ENCODE data around the gene PLA2G6.
"Not testable (repeated sequence)": the region's sequence is repeated elsewhere in the genome, so short reads cannot be mapped to it uniquely, and the experiment has no call there.

Gene PLA2G6

GRCh38 chr22:38125751-38126201, 55.9 kb downstream of the PLA2G6 start:
- no peak overlapping the region for H3K27ac Mint-ChIP-seq (ENCODE audit: low read depth)
- ATAC-seq (replicated peaks; ENCODE audit: extremely low read depth, poor library complexity, severe bottlenecking), result no peak
- peaks cover 10% of the 10 kb centered on the region for H3K4me1 Mint-ChIP-seq
- H3K9me3 Mint-ChIP-seq, result no peaks in the 10 kb centered on the region
- H3K4me3 Mint-ChIP-seq, result no peak overlapping the region
- peaks cover 8% of the 10 kb centered on the region for H3K36me3 Mint-ChIP-seq (ENCODE audit: insufficient read depth)
- no peaks in the 10 kb centered on the region for H3K27me3 Mint-ChIP-seq
- DNase-seq (ENCODE audit: low spot score in 2 of 2), result no peak

- no peak for DNase-seq (ENCODE audit: low spot score in 2 of 2)
- H3K27ac Mint-ChIP-seq (ENCODE audit: low read depth), result no peak overlapping the region
- no peaks in the 10 kb centered on the region for H3K27me3 Mint-ChIP-seq
- no peak for ATAC-seq (replicated peaks; ENCODE audit: extremely low read depth, poor library complexity, severe bottlenecking)
- H3K36me3 Mint-ChIP-seq (ENCODE audit: insufficient read depth), result peaks cover 8% of the 10 kb centered on the region
- no peak overlapping the region for H3K4me3 Mint-ChIP-seq
- H3K9me3 Mint-ChIP-seq, result no peaks in the 10 kb centered on the region
- H3K4me1 Mint-ChIP-seq, result peaks cover 10% of the 10 kb centered on the region
Observed at GRCh38 chr22:38125038-38125610, 56.5 kb downstream of the PLA2G6 start.

- DNase-seq (ENCODE audit: low spot score in 2 of 2), result no peak
- peaks cover 10% of the 10 kb centered on the region for H3K4me1 Mint-ChIP-seq
- no peaks in the 10 kb centered on the region for H3K9me3 Mint-ChIP-seq
- no peak for ATAC-seq (replicated peaks; ENCODE audit: extremely low read depth, poor library complexity, severe bottlenecking)
- H3K27ac Mint-ChIP-seq (ENCODE audit: low read depth), result no peak overlapping the region
- H3K4me3 Mint-ChIP-seq, result no peak overlapping the region
- peaks cover 8% of the 10 kb centered on the region for H3K36me3 Mint-ChIP-seq (ENCODE audit: insufficient read depth)
- no peaks in the 10 kb centered on the region for H3K27me3 Mint-ChIP-seq
Observed at GRCh38 chr22:38124236-38124974, 57.2 kb downstream of the PLA2G6 start.

GRCh38 chr22:38122616-38123015, 59.0 kb downstream of the PLA2G6 start:
- Mint-ChIP-seq H3K4me3 (no peak overlapping the region), H3K9me3 (no peaks in the 10 kb centered on the region), H3K27me3 (no peaks in the 10 kb centered on the region), H3K4me1 (peaks cover 10% of the 10 kb centered on the region), H3K36me3 (ENCODE audit: insufficient read depth) (peaks cover 9% of the 10 kb centered on the region), H3K27ac (ENCODE audit: low read depth) (no peak overlapping the region)
- ATAC-seq (replicated peaks; ENCODE audit: extremely low read depth, poor library complexity, severe bottlenecking), result no peak
- DNase-seq (ENCODE audit: low spot score in 2 of 2), result no peak

- no peaks in the 10 kb centered on the region for H3K27me3 Mint-ChIP-seq
- no peak for ATAC-seq (replicated peaks; ENCODE audit: extremely low read depth, poor library complexity, severe bottlenecking)
- peaks cover 10% of the 10 kb centered on the region for H3K4me1 Mint-ChIP-seq
- H3K27ac Mint-ChIP-seq (ENCODE audit: low read depth), result no peak overlapping the region
- peaks cover 7% of the 10 kb centered on the region for H3K36me3 Mint-ChIP-seq (ENCODE audit: insufficient read depth)
- DNase-seq (ENCODE audit: low spot score in 2 of 2), result no peak
- H3K9me3 Mint-ChIP-seq, result no peaks in the 10 kb centered on the region
- H3K4me3 Mint-ChIP-seq, result no peak overlapping the region
Observed at GRCh38 chr22:38120359-38121110, 61.1 kb downstream of the PLA2G6 start.

DNA sequence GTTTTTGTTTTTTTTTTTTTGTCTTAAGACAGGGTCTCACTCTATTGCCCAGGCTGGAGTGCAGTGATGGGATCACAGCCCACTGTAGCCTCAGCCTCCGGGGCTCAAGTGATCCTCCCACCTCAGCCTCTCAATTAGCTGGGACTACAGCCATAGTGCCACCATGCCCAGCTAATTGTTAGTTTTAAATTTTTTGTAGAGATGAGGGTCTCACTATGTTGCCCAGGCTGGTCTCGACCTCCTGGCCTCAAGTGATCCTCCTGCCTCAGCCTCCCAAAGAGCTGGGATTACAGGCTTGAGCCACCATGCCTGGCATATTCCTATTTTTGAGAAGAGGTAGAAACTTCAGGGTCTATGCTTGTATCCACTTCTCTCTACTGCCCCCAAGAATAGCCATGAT, 62.9 kb downstream of the PLA2G6 start:
- not testable (repeated sequence) for DNase-seq (ENCODE audit: low spot score in 2 of 2); H3K36me3 Mint-ChIP-seq (ENCODE audit: insufficient read depth); H3K4me3 Mint-ChIP-seq; H3K9me3 Mint-ChIP-seq; H3K27me3 Mint-ChIP-seq; H3K27ac Mint-ChIP-seq (ENCODE audit: low read depth); ATAC-seq (replicated peaks; ENCODE audit: extremely low read depth, poor library complexity, severe bottlenecking)
- H3K4me1 Mint-ChIP-seq, result peaks cover 11% of the 10 kb centered on the region

- peaks cover 11% of the 10 kb centered on the region for H3K4me1 Mint-ChIP-seq
- no peak for DNase-seq (ENCODE audit: low spot score in 2 of 2)
Observed at GRCh38 chr22:38118182-38118581, 63.4 kb downstream of the PLA2G6 start.

GRCh38 chr22:38117556-38117955, 64.1 kb downstream of the PLA2G6 start:
- DNase-seq (ENCODE audit: low spot score in 2 of 2); H3K27ac Mint-ChIP-seq (ENCODE audit: low read depth); H3K4me1 Mint-ChIP-seq; H3K27me3 Mint-ChIP-seq; H3K4me3 Mint-ChIP-seq; H3K9me3 Mint-ChIP-seq; H3K36me3 Mint-ChIP-seq (ENCODE audit: insufficient read depth); ATAC-seq (replicated peaks; ENCODE audit: extremely low read depth, poor library complexity, severe bottlenecking): not testable (repeated sequence)

More at GRCh38 chr22:38118182-38118581, 63.4 kb downstream of the PLA2G6 start:
- Mint-ChIP-seq H3K9me3 (no peaks in the 10 kb centered on the region), H3K36me3 (ENCODE audit: insufficient read depth) (peaks cover 6% of the 10 kb centered on the region), H3K27ac (ENCODE audit: low read depth) (no peak overlapping the region), H3K4me3 (no peak overlapping the region), H3K27me3 (no peaks in the 10 kb centered on the region)
- no peak for ATAC-seq (replicated peaks; ENCODE audit: extremely low read depth, poor library complexity, severe bottlenecking)

GRCh38 chr22:38115423-38116205, 66.0 kb downstream of the PLA2G6 start:
- H3K4me3 Mint-ChIP-seq, result no peak overlapping the region
- peaks cover 12% of the 10 kb centered on the region for H3K36me3 Mint-ChIP-seq (ENCODE audit: insufficient read depth)
- H3K9me3 Mint-ChIP-seq, result no peaks in the 10 kb centered on the region
- H3K27ac Mint-ChIP-seq (ENCODE audit: low read depth), result no peak overlapping the region
- no peak for ATAC-seq (replicated peaks; ENCODE audit: extremely low read depth, poor library complexity, severe bottlenecking)
- DNase-seq (ENCODE audit: low spot score in 2 of 2), result no peak
- peaks cover 6% of the 10 kb centered on the region for H3K4me1 Mint-ChIP-seq
- H3K27me3 Mint-ChIP-seq, result no peaks in the 10 kb centered on the region

GRCh38 chr22:38114484-38115398, 66.9 kb downstream of the PLA2G6 start:
- Mint-ChIP-seq H3K27me3 (no peaks in the 10 kb centered on the region), H3K4me3 (no peak overlapping the region), H3K4me1 (peaks cover 8% of the 10 kb centered on the region), H3K36me3 (ENCODE audit: insufficient read depth) (peaks cover 17% of the 10 kb centered on the region), H3K27ac (ENCODE audit: low read depth) (no peak overlapping the region), H3K9me3 (no peaks in the 10 kb centered on the region)
- ATAC-seq (replicated peaks; ENCODE audit: extremely low read depth, poor library complexity, severe bottlenecking) (peak; percentile 86), DNase-seq (ENCODE audit: low spot score in 2 of 2) (peak; percentile 59 to 73)

DNA sequence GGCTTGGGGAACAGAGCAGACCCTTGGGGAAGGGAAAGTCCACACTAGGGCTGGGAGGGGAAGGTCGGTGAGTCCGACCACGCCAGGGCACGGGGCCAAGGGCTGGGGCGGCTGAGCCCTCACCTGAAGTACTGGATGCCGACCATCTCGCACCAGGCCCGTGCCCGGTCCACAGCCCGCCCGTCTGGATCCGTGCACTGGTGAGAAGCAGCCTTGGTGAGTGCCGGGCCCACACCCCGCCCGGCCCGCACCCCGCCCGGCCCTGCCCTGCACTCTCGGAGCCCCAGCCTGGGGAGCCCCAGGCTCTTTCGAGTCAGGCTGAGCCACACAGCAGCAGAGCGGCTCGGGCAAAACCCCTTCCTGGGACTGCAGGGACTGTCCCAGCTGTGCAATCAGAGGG, 69.2 kb downstream of the PLA2G6 start:
- ATAC-seq (replicated peaks; ENCODE audit: extremely low read depth, poor library complexity, severe bottlenecking) (no peak), DNase-seq (ENCODE audit: low spot score in 2 of 2) (no peak)
- H3K27ac Mint-ChIP-seq (ENCODE audit: low read depth), result peak overlapping the region; percentile 87
- H3K4me1 Mint-ChIP-seq, result peaks cover 11% of the 10 kb centered on the region
- H3K27me3 Mint-ChIP-seq, result no peaks in the 10 kb centered on the region
- H3K36me3 Mint-ChIP-seq (ENCODE audit: insufficient read depth), result peaks cover 21% of the 10 kb centered on the region
- no peak overlapping the region for H3K4me3 Mint-ChIP-seq
- H3K9me3 Mint-ChIP-seq, result no peaks in the 10 kb centered on the region

All from central memory CD8-positive, alpha-beta T cell (primary cell).